Keratinocyte (primary cell): ENCODE data around the gene ZHX3. TPM values are rescaled to one million over a fixed set of nuclear protein-coding genes. Genes with fewer than 3 reads are reported as not detected.

Experiments used
- DNase-seq: peaks from one replicate; pipeline ENCODE4 v3.0.0-alpha.2; 2011; ENCODE audit warnings: low read depth, missing footprints, low spot score
- FAIRE-seq: peaks from 2 replicates; lab custom pipeline; 2011; peaks lifted over from hg19 to GRCh38; lab: Jason Lieb, UNC
- H2AFZ ChIP-seq: 2 replicates; pipeline ENCODE4 v1.6.0; 2012; ENCODE audit warnings: low read length, control low read depth, inconsistent platforms; ENCODE audit not compliant: control insufficient read depth
- H3K27ac ChIP-seq: 2 replicates; pipeline ENCODE4 v1.5.1; 2011; ENCODE audit warnings: low read length; ENCODE audit not compliant: control insufficient read depth, insufficient read depth
- H3K27me3 ChIP-seq: 3 replicates; pipeline ENCODE4 v1.6.0; 2011; ENCODE audit warnings: low read length; ENCODE audit not compliant: control insufficient read depth, insufficient read depth; ENCODE audit errors: extremely low read depth
- H3K36me3 ChIP-seq, 2 experiments: 2 replicates in 1 of 2; 3 replicates in 1 of 2; pipeline ENCODE4 v1.5.1; 2011; ENCODE audit warnings: low read length in 2 of 2, mild to moderate bottlenecking in 1 of 2; ENCODE audit not compliant: control insufficient read depth in 2 of 2, insufficient read depth in 2 of 2; ENCODE audit errors: extremely low read depth in 1 of 2
- H3K4me1 ChIP-seq: 3 replicates; pipeline ENCODE4 v1.5.1; 2011; ENCODE audit warnings: low read length; ENCODE audit not compliant: control insufficient read depth, insufficient read depth; ENCODE audit errors: extremely low read depth
- H3K4me2 ChIP-seq: 3 replicates; pipeline ENCODE4 v1.6.0; 2011; ENCODE audit warnings: low read depth, low read length; ENCODE audit not compliant: control insufficient read depth, insufficient read depth; ENCODE audit errors: extremely low read depth
- H3K4me3 ChIP-seq, 3 experiments: fragments of 200-600 bp in 1 of 3; sonication (generic) in 1 of 3; 2 replicates in 2 of 3; 3 replicates in 1 of 3; pipeline ENCODE4 v1.5.1; 2011 to 2016; ENCODE audit warnings: low read length in 3 of 3, mild to moderate bottlenecking in 3 of 3, control low read depth in 2 of 3, inconsistent platforms in 1 of 3, low read depth in 1 of 3, mixed read lengths in 1 of 3, mixed run types in 1 of 3, moderate library complexity in 1 of 3; ENCODE audit not compliant: control insufficient read depth in 2 of 3, insufficient read depth in 2 of 3; ENCODE audit errors: extremely low read depth in 1 of 3
- H3K79me2 ChIP-seq: 2 replicates; pipeline ENCODE4 v1.6.0; 2012; ENCODE audit warnings: low read length; ENCODE audit not compliant: control insufficient read depth, insufficient read depth
- H3K9ac ChIP-seq: 3 replicates; pipeline ENCODE4 v1.6.0; 2011; ENCODE audit warnings: low read length; ENCODE audit not compliant: control insufficient read depth, insufficient read depth; ENCODE audit errors: extremely low read depth
- H3K9me1 ChIP-seq: 3 replicates; pipeline ENCODE4 v1.6.0; 2011; ENCODE audit warnings: low read length; ENCODE audit not compliant: control insufficient read depth, insufficient read depth; ENCODE audit errors: extremely low read depth
- H3K9me3 ChIP-seq: 2 replicates; pipeline ENCODE4 v1.5.1; 2012; ENCODE audit warnings: low read depth, low read length; ENCODE audit not compliant: control insufficient read depth
- H4K20me1 ChIP-seq: 3 replicates; pipeline ENCODE4 v1.6.0; 2011; ENCODE audit warnings: low read length; ENCODE audit not compliant: control insufficient read depth, insufficient read depth; ENCODE audit errors: extremely low read depth
- CTCF ChIP-seq, 3 experiments: IDR thresholded peaks in 1 of 3; conservative IDR thresholded peaks in 1 of 3; optimal IDR thresholded peaks in 1 of 3; 2 replicates in 2 of 3; 3 replicates in 1 of 3; pipeline versions ENCODE3 to v1.5.1; 2011; ENCODE audit warnings: low read length in 3 of 3, mild to moderate bottlenecking in 3 of 3, moderate library complexity in 2 of 3, control low read depth in 1 of 3, inconsistent platforms in 1 of 3; ENCODE audit not compliant: insufficient read depth in 2 of 3; ENCODE audit errors: extremely low read depth in 1 of 3
- EZH2 ChIP-seq: IDR thresholded peaks from one replicate; pipeline ENCODE4 v1.6.1; 2012; ENCODE audit warnings: inconsistent platforms, mild to moderate bottlenecking, low read length, moderate library complexity
- dilution Hi-C: fragments of 300-500 bp; cut with MboI; formaldehyde crosslinking; loops from one replicate; pipeline ENCODE4 v1.7.0; 2020; ENCODE audit warnings: low sequenced_read_pairs; ENCODE audit not compliant: extremely low pct_ligation_motif_present
- polyA plus RNA-seq, 5 experiments: library from polyadenylated mRNA; depleted of rRNA in 3 of 5; stranded (reverse) in 3 of 5; stranded (forward) in 1 of 5; unstranded in 1 of 5; fragments of >200 nt; gene quantifications; 1 replicate in 1 of 5; 2 replicates in 3 of 5; 3 replicates in 1 of 5; pipeline versions ENCODE4 v1.2.1 to v1.2.3, GENCODE V29; 2011 to 2012; ENCODE audit warnings: missing spikeins in 2 of 5, low read depth in 1 of 5, low replicate concordance in 1 of 5

Gene ZHX3
- polyA plus RNA-seq, 1 donor (not counting 4 experiments of a cell fraction or from before 2014, with no cell fraction given): 16.5 TPM

GRCh38 chr20:41359541-41360011 lies 42.0 kb upstream of the ZHX3 start:
- H4K20me1 ChIP-seq: no peaks in the 10 kb centered on the region
- dilution Hi-C loops: no loop called here
- no peaks in the 10 kb centered on the region for H3K79me2 ChIP-seq
- no peak overlapping the region for H3K4me3 ChIP-seq
- no peak overlapping the region for H2AFZ ChIP-seq
- DNase-seq (no peak), FAIRE-seq (no peak)
- H3K36me3 ChIP-seq: peaks cover 24 to 28% of the 10 kb centered on the region in 2 experiments
- TF ChIP-seq EZH2 (no peak), CTCF (optimal IDR thresholded peaks at IDR 0.05 in 1 of 3, IDR thresholded peaks at IDR 0.05 in 1 of 3, conservative IDR thresholded peaks at IDR 0.05 in 1 of 3; ENCODE audit: extremely low read depth in 1 of 3, insufficient read depth in 2 of 3, low read length in 3 of 3) (no peak)
- H3K4me1 ChIP-seq: no peaks in the 10 kb centered on the region
- H3K27ac ChIP-seq: no peak overlapping the region
- H3K9me3 ChIP-seq: no peaks in the 10 kb centered on the region
- no peak overlapping the region for H3K4me2 ChIP-seq
- no peaks in the 10 kb centered on the region for H3K9me1 ChIP-seq
- peaks cover 5% of the 10 kb centered on the region for H3K27me3 ChIP-seq
- H3K9ac ChIP-seq: no peak overlapping the region

GRCh38 chr20:41358717-41359116 lies 41.2 kb upstream of the ZHX3 start:
- no peak overlapping the region for H2AFZ ChIP-seq
- no peaks in the 10 kb centered on the region for H3K4me1 ChIP-seq
- H3K27me3 ChIP-seq: no peaks in the 10 kb centered on the region
- H3K4me2 ChIP-seq: no peak overlapping the region
- peaks cover 24 to 35% of the 10 kb centered on the region in 2 experiments for H3K36me3 ChIP-seq
- FAIRE-seq (no peak), DNase-seq (no peak)
- H3K9me1 ChIP-seq: no peaks in the 10 kb centered on the region
- no peak overlapping the region for H3K4me3 ChIP-seq
- no peak overlapping the region for H3K27ac ChIP-seq
- H4K20me1 ChIP-seq: no peaks in the 10 kb centered on the region
- no peak for TF ChIP-seq CTCF (optimal IDR thresholded peaks at IDR 0.05 in 1 of 3, IDR thresholded peaks at IDR 0.05 in 1 of 3, conservative IDR thresholded peaks at IDR 0.05 in 1 of 3; ENCODE audit: extremely low read depth in 1 of 3, insufficient read depth in 2 of 3, low read length in 3 of 3)
- TF ChIP-seq EZH2: no peak
- dilution Hi-C loops: no loop called here
- H3K9ac ChIP-seq: no peak overlapping the region
- no peaks in the 10 kb centered on the region for H3K79me2 ChIP-seq
- no peaks in the 10 kb centered on the region for H3K9me3 ChIP-seq
